Panc1 (cell line): ENCODE results near the gene TRIM10. TPM values are rescaled to one million over a fixed set of nuclear protein-coding genes. Genes with fewer than 3 reads are reported as not detected.

Source experiments
- ATAC-seq: fragments of 200-7000 bp; cut with Tn5 transposase; 2 replicates; pipeline ENCODE4 v1.9.1; 2020; ENCODE audit warnings: mild to moderate bottlenecking, moderate library complexity
- BruUV-seq: library from RNA; stranded (reverse); fragments of 400-500 nt; replicated peaks from 2 replicates; lab custom pipeline; 2021; lab: Mats Ljungman, UMichigan
- CTCF ChIA-PET: fragments of 300-600 bp; sonication (Branson Sonifier 250); formaldehyde crosslinking; loops from one replicate; lab custom pipeline; 2022; ENCODE audit warnings: antibody characterized with exemption; lab: Charles Lee
- POLR2A ChIA-PET: fragments of 300-600 bp; sonication (Branson Sonifier 250); formaldehyde crosslinking; loops from one replicate; lab custom pipeline; 2022; ENCODE audit warnings: antibody characterized with exemption; lab: Charles Lee
- DNase-seq: peaks from one replicate; pipeline ENCODE4 v3.0.0-alpha.2; 2010; ENCODE audit warnings: low read depth, low spot score
- H3K27ac ChIP-seq: 2 replicates; pipeline ENCODE4 v1.5.1; 2011; ENCODE audit warnings: mild to moderate bottlenecking, low read length, inconsistent platforms
- H3K27me3 ChIP-seq: fragments of 200-500 bp; sonication (Bioruptor generic); 2 replicates; pipeline ENCODE4 v1.6.0; 2014; ENCODE audit warnings: low read length, inconsistent platforms; ENCODE audit not compliant: control insufficient read depth, insufficient read depth
- H3K36me3 ChIP-seq: fragments of 200-500 bp; sonication (Bioruptor generic); 2 replicates; pipeline ENCODE4 v1.5.1; 2014; ENCODE audit warnings: inconsistent platforms, mild to moderate bottlenecking, low read length, moderate library complexity; ENCODE audit not compliant: control insufficient read depth, insufficient read depth
- H3K4me1 ChIP-seq: 2 replicates; pipeline ENCODE4 v1.5.1; 2011; ENCODE audit warnings: inconsistent platforms, mild to moderate bottlenecking, low read length, moderate library complexity; ENCODE audit not compliant: control insufficient read depth, insufficient read depth
- H3K4me3 ChIP-seq, 2 experiments: 2 replicates each; pipeline ENCODE4 v1.5.1; 2011 to 2012; ENCODE audit warnings: low read depth in 2 of 2, low read length in 2 of 2, mild to moderate bottlenecking in 2 of 2, inconsistent platforms in 1 of 2, moderate library complexity in 1 of 2
- H3K9me3 ChIP-seq: fragments of 200-500 bp; sonication (Bioruptor generic); 2 replicates; pipeline ENCODE4 v1.5.1; 2014; ENCODE audit warnings: low read depth, mild to moderate bottlenecking, inconsistent platforms, low read length, moderate library complexity; ENCODE audit not compliant: control insufficient read depth, insufficient read depth
- POLR2AphosphoS5 ChIP-seq: IDR thresholded peaks from 2 replicates; pipeline ENCODE4 v1.6.1; 2012; ENCODE audit warnings: mild to moderate bottlenecking, low read depth, low read length, moderate library complexity
- SIN3A ChIP-seq: IDR thresholded peaks from 2 replicates; pipeline ENCODE4 v1.6.1; 2012; ENCODE audit warnings: low read depth, mild to moderate bottlenecking, low read length, moderate library complexity, borderline replicate concordance; ENCODE audit not compliant: insufficient read depth
- TCF7L2 ChIP-seq: IDR thresholded peaks from 2 replicates; pipeline ENCODE4 v1.6.1; 2011; ENCODE audit warnings: mild to moderate bottlenecking, low read depth, low read length, inconsistent platforms
- in situ Hi-C: cut with HindIII; loops from 2 replicates; pipeline ENCODE4 v1.10.0; 2016; ENCODE audit warnings: low sequenced_read_pairs, low pct_unique_long_range_greater_than_20kb
- intact Hi-C: fragments of 100-400 bp; cut with micrococcal nuclease; formaldehyde crosslinking; loops from one replicate; pipeline ENCODE4 v1.10.0; 2022; ENCODE audit not compliant: unreplicated experiment
- total RNA-seq: library from RNA; stranded (reverse); gene quantifications from one replicate; pipeline ENCODE4 v1.2.1, GENCODE V29; 2021; ENCODE audit not compliant: unreplicated experiment
- TF ChIP-seq, protein P1 (sequence below), 2 experiments: IDR thresholded peaks; 2 replicates each; pipeline ENCODE4 v1.6.1; 2011 to 2012; ENCODE audit warnings: low read depth in 2 of 2, control low read depth in 1 of 2, low read length in 1 of 2, mild to moderate bottlenecking in 1 of 2, moderate library complexity in 1 of 2; ENCODE audit not compliant: insufficient read depth in 1 of 2
- TF ChIP-seq, protein P2 (sequence below): fragments of 450-650 bp; IDR thresholded peaks from 2 replicates; pipeline ENCODE4 v1.5.1; 2017; ENCODE audit warnings: mild to moderate bottlenecking

Gene TRIM10
- total RNA-seq, 1 experiment from 2014 or later: not detected

DNA sequence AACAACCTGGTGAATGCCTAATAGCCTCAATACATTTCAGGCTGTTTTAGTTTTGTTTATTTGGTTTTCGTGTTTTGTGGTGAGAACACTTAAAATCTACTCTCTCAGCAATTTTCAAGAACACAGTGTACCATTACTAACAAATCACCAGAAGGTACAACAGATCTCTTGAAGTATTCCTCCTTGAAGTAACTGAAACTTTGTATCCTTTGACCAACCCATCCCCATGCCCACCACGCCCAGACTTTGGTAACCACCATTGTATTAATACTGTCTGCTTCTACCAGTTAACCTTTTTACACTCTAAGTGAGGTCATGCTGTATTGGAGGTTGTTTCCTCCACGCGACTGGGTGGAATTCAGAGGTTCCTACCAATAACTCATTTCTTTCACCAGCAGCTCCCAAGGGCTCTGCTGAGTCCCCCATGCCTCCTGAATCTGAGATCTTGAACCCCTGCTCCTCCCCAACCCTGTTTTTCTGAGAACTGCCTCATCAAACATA lies 30.8 kb downstream of the TRIM10 start:
- POLR2A ChIA-PET: interaction anchor here (0.6 to 1.2 kb wide), 2 partner anchors 22 to 29 kb away, joined by 4 to 10 read pairs; no protein-coding TSS in a partner anchor
- intact Hi-C loops: no loop called here

GRCh38 chr6:30129265-30130178 lies 31.5 kb downstream of the TRIM10 start:
- no peak overlapping the region for H3K4me3 ChIP-seq
- H3K9me3 ChIP-seq: no peaks in the 10 kb centered on the region
- intact Hi-C loops (no loop called here), in situ Hi-C loops (no loop called here)
- ChIA-PET POLR2A (interaction anchor here (0.6 kb wide), 1 partner anchor 21 kb away, joined by 10 read pairs; no protein-coding TSS in a partner anchor), CTCF (interaction anchor here (0.7 to 5.5 kb wide), 3 partner anchors 26 to 28 kb away, joined by 3 to 68 read pairs (median 15); no protein-coding TSS in a partner anchor)
- H3K27ac ChIP-seq: no peak overlapping the region
- no peak for ATAC-seq
- H3K27me3 ChIP-seq: peaks cover 19% of the 10 kb centered on the region
- no TSS peak for BruUV-seq
- no peaks in the 10 kb centered on the region for H3K36me3 ChIP-seq
- H3K4me1 ChIP-seq: peaks cover 10% of the 10 kb centered on the region; the same call in 1 of the 2 replicates
- TF ChIP-seq, protein P1, sequence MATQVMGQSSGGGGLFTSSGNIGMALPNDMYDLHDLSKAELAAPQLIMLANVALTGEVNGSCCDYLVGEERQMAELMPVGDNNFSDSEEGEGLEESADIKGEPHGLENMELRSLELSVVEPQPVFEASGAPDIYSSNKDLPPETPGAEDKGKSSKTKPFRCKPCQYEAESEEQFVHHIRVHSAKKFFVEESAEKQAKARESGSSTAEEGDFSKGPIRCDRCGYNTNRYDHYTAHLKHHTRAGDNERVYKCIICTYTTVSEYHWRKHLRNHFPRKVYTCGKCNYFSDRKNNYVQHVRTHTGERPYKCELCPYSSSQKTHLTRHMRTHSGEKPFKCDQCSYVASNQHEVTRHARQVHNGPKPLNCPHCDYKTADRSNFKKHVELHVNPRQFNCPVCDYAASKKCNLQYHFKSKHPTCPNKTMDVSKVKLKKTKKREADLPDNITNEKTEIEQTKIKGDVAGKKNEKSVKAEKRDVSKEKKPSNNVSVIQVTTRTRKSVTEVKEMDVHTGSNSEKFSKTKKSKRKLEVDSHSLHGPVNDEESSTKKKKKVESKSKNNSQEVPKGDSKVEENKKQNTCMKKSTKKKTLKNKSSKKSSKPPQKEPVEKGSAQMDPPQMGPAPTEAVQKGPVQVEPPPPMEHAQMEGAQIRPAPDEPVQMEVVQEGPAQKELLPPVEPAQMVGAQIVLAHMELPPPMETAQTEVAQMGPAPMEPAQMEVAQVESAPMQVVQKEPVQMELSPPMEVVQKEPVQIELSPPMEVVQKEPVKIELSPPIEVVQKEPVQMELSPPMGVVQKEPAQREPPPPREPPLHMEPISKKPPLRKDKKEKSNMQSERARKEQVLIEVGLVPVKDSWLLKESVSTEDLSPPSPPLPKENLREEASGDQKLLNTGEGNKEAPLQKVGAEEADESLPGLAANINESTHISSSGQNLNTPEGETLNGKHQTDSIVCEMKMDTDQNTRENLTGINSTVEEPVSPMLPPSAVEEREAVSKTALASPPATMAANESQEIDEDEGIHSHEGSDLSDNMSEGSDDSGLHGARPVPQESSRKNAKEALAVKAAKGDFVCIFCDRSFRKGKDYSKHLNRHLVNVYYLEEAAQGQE (IDR thresholded peaks at IDR 0.05; ENCODE audit: insufficient read depth in 1 of 2, low read depth in 2 of 2, low read length in 1 of 2): no peak
- TF ChIP-seq POLR2AphosphoS5 (no peak), SIN3A (no peak), TCF7L2 (no peak)
- TF ChIP-seq, protein P2, sequence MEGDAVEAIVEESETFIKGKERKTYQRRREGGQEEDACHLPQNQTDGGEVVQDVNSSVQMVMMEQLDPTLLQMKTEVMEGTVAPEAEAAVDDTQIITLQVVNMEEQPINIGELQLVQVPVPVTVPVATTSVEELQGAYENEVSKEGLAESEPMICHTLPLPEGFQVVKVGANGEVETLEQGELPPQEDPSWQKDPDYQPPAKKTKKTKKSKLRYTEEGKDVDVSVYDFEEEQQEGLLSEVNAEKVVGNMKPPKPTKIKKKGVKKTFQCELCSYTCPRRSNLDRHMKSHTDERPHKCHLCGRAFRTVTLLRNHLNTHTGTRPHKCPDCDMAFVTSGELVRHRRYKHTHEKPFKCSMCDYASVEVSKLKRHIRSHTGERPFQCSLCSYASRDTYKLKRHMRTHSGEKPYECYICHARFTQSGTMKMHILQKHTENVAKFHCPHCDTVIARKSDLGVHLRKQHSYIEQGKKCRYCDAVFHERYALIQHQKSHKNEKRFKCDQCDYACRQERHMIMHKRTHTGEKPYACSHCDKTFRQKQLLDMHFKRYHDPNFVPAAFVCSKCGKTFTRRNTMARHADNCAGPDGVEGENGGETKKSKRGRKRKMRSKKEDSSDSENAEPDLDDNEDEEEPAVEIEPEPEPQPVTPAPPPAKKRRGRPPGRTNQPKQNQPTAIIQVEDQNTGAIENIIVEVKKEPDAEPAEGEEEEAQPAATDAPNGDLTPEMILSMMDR: no peak
- no peak for DNase-seq

More for the DNA sequence above, 30.8 kb downstream of the TRIM10 start:
- CTCF ChIA-PET: interaction anchor here (1.2 to 5.5 kb wide), 3 partner anchors 12 to 29 kb away, joined by 5 to 68 read pairs (median 15); no protein-coding TSS in a partner anchor
- Histone ChIP-seq H3K9me3 (no peaks in the 10 kb centered on the region), H3K4me3 (no peak overlapping the region), H3K27me3 (peaks cover 19% of the 10 kb centered on the region), H3K36me3 (no peaks in the 10 kb centered on the region), H3K27ac (no peak overlapping the region), H3K4me1 (peaks cover 10% of the 10 kb centered on the region; the same call in 1 of the 2 replicates)
- no TSS peak for BruUV-seq
- no peak for ATAC-seq
- no peak for DNase-seq
- TF ChIP-seq SIN3A (no peak), POLR2AphosphoS5 (no peak), TCF7L2 (no peak)
- TF ChIP-seq, protein P2: no peak
- TF ChIP-seq, protein P1 (IDR thresholded peaks at IDR 0.05; ENCODE audit: insufficient read depth in 1 of 2, low read depth in 2 of 2, low read length in 1 of 2): no peak
- in situ Hi-C loops: no loop called here
